PC-9 (cell line): ENCODE data around the gene TMC8. TPM values are rescaled to one million over a fixed set of nuclear protein-coding genes. Genes with fewer than 3 reads are reported as not detected.

Experiments
- BruUV-seq: library from RNA; stranded (reverse); fragments of 400-500 nt; replicated peaks from 2 replicates; lab custom pipeline; 2021; lab: Mats Ljungman, UMichigan
- CTCF ChIA-PET: fragments of 300-600 bp; sonication (Branson Sonifier 250); formaldehyde crosslinking; loops from one replicate; lab custom pipeline; 2022; ENCODE audit warnings: antibody characterized with exemption; lab: Charles Lee
- POLR2A ChIA-PET: fragments of 300-600 bp; sonication (Branson Sonifier 250); formaldehyde crosslinking; loops from one replicate; lab custom pipeline; 2022; ENCODE audit warnings: antibody characterized with exemption; ENCODE audit not compliant: unreplicated experiment; lab: Charles Lee
- DNase-seq, 2 experiments: peaks; one replicate each; pipeline versions ENCODE4 v3.0.0 to v3.0.0-alpha.2; 2015 to 2022; ENCODE audit warnings: mixed read lengths in 1 of 2
- H2AFZ ChIP-seq: fragments of 200-600 bp; sonication (generic); 2 replicates; pipeline ENCODE4 v1.8.1; 2017; ENCODE audit warnings: antibody characterized with exemption
- H3F3A ChIP-seq: fragments of 200-600 bp; sonication (generic); 2 replicates; pipeline ENCODE4 v1.8.1; 2017; ENCODE audit warnings: antibody characterized with exemption, mild to moderate bottlenecking, low read depth; ENCODE audit not compliant: insufficient read depth
- H3K27ac ChIP-seq: fragments of 200-600 bp; sonication (generic); 2 replicates; pipeline ENCODE4 v1.6.1; 2016; ENCODE audit warnings: mixed run types
- H3K27me3 ChIP-seq: fragments of 200-600 bp; sonication (generic); 2 replicates; pipeline ENCODE4 v1.6.1; 2016; ENCODE audit warnings: low read depth, mixed run types; ENCODE audit not compliant: insufficient read depth
- H3K36me3 ChIP-seq: fragments of 200-600 bp; sonication (generic); 2 replicates; pipeline ENCODE4 v1.6.1; 2016; ENCODE audit warnings: low read depth, mixed run types
- H3K4me1 ChIP-seq: fragments of 200-600 bp; sonication (generic); replicated peaks from 2 replicates; pipeline ENCODE4 v1.6.1; 2016; ENCODE audit warnings: mixed run types; ENCODE audit not compliant: insufficient read depth
- H3K4me2 ChIP-seq: fragments of 200-600 bp; sonication (generic); 2 replicates; pipeline ENCODE4 v1.6.1; 2017; ENCODE audit warnings: mixed run types
- H3K4me3 ChIP-seq: fragments of 200-600 bp; sonication (generic); 2 replicates; pipeline ENCODE4 v1.6.1; 2016; ENCODE audit warnings: mixed run types
- H3K79me2 ChIP-seq: fragments of 200-600 bp; sonication (generic); 2 replicates; pipeline ENCODE4 v1.6.1; 2017; ENCODE audit warnings: low read depth, mixed run types
- H3K9me2 ChIP-seq: fragments of 200-600 bp; sonication (generic); 2 replicates; pipeline ENCODE4 v1.8.1; 2017; ENCODE audit warnings: mild to moderate bottlenecking; ENCODE audit not compliant: insufficient read depth
- H3K9me3 ChIP-seq: fragments of 200-600 bp; sonication (generic); 2 replicates; pipeline ENCODE4 v1.8.1; 2016; ENCODE audit warnings: low read depth; ENCODE audit not compliant: insufficient read depth
- H4K20me1 ChIP-seq: fragments of 200-600 bp; sonication (generic); 2 replicates; pipeline ENCODE4 v1.8.1; 2017; ENCODE audit not compliant: insufficient read depth
- EZH2 ChIP-seq: fragments of 200-600 bp; sonication (generic); IDR thresholded peaks from 2 replicates; pipeline ENCODE4 v1.8.0; 2017; ENCODE audit warnings: antibody characterized with exemption, low read depth
- intact Hi-C: fragments of 100-400 bp; cut with micrococcal nuclease; formaldehyde crosslinking; loops from one replicate; pipeline ENCODE4 v1.10.0; 2022; ENCODE audit not compliant: unreplicated experiment
- total RNA-seq: library from RNA; stranded (reverse); gene quantifications from 2 replicates; pipeline ENCODE4 v1.2.3, GENCODE V29; 2021
- TF ChIP-seq, protein P1 (sequence below): fragments of 200-600 bp; sonication (generic); conservative IDR thresholded peaks from 2 replicates; pipeline ENCODE4 v1.6.1; 2017; ENCODE audit warnings: mixed run types, antibody characterized with exemption, mild to moderate bottlenecking, moderate library complexity

TMC8 gene
- total RNA-seq, 1 experiment from 2014 or later = 1.9 TPM

GRCh38 chr17:78140169-78141051 lies 9.8 kb downstream of the TMC8 start:
- CTCF ChIA-PET = interaction anchor here (0.6 to 1.2 kb wide), 6 partner anchors 12 to 856 kb away, joined by 4 to 19 read pairs (median 6); partner anchors contain the start of genes AFMID and TK1

GRCh38 chr17:78141437-78142118 lies 11.0 kb downstream of the TMC8 start:
- no peaks in the 10 kb centered on the region for H3K36me3 ChIP-seq
- DNase-seq = no peak
- TF ChIP-seq, protein P1, sequence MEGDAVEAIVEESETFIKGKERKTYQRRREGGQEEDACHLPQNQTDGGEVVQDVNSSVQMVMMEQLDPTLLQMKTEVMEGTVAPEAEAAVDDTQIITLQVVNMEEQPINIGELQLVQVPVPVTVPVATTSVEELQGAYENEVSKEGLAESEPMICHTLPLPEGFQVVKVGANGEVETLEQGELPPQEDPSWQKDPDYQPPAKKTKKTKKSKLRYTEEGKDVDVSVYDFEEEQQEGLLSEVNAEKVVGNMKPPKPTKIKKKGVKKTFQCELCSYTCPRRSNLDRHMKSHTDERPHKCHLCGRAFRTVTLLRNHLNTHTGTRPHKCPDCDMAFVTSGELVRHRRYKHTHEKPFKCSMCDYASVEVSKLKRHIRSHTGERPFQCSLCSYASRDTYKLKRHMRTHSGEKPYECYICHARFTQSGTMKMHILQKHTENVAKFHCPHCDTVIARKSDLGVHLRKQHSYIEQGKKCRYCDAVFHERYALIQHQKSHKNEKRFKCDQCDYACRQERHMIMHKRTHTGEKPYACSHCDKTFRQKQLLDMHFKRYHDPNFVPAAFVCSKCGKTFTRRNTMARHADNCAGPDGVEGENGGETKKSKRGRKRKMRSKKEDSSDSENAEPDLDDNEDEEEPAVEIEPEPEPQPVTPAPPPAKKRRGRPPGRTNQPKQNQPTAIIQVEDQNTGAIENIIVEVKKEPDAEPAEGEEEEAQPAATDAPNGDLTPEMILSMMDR = no peak
- TF ChIP-seq EZH2 = no peak
- H3K9me2 ChIP-seq = no peaks in the 10 kb centered on the region
- peaks cover 53% of the 10 kb centered on the region for H3K4me1 ChIP-seq
- ChIA-PET POLR2A (interaction anchor here (0.6 kb wide), 2 partner anchors 8 to 35 kb away, joined by 19 to 37 read pairs; no protein-coding TSS in a partner anchor), CTCF (interaction anchor here (0.6 to 0.7 kb wide), 3 partner anchors 93 to 1576 kb away, joined by 9 to 19 read pairs (median 18); no protein-coding TSS in a partner anchor)
- peak overlapping the region; percentile 87 for H3K4me2 ChIP-seq
- H4K20me1 ChIP-seq = no peaks in the 10 kb centered on the region
- BruUV-seq = no TSS peak
- no peak overlapping the region for H2AFZ ChIP-seq
- no peaks in the 10 kb centered on the region for H3K27me3 ChIP-seq
- H3K4me3 ChIP-seq = peak overlapping the region; percentile 23; the same call in 1 of the 2 replicates
- H3K27ac ChIP-seq = peak overlapping the region; percentile 77
- intact Hi-C loops = loop anchor here (1.0 kb wide), 2 partner anchors 28 to 46 kb away; partner anchors contain the start of genes AFMID and TK1
- no peaks in the 10 kb centered on the region for H3K79me2 ChIP-seq
- H3K9me3 ChIP-seq = no peaks in the 10 kb centered on the region
- peaks cover 54% of the 10 kb centered on the region; the same call in 1 of the 2 replicates for H3F3A ChIP-seq

More at GRCh38 chr17:78140169-78141051, 9.8 kb downstream of the TMC8 start:
- TF ChIP-seq, protein P1 = no peak
- no peak for TF ChIP-seq EZH2
- H3K4me1 ChIP-seq = peaks cover 44% of the 10 kb centered on the region
- BruUV-seq = no TSS peak
- no peaks in the 10 kb centered on the region for H4K20me1 ChIP-seq
- peak; percentile 84 to 99 for DNase-seq
- peak overlapping the region; percentile 34; the same call in 1 of the 2 replicates for H3K27ac ChIP-seq
- H3K9me2 ChIP-seq = no peaks in the 10 kb centered on the region
- peak overlapping the region; percentile 51; the same call in 1 of the 2 replicates for H3K4me3 ChIP-seq
- no peak overlapping the region for H2AFZ ChIP-seq
- H3K9me3 ChIP-seq = no peaks in the 10 kb centered on the region
- peak overlapping the region; percentile 87 for H3K4me2 ChIP-seq
- no peaks in the 10 kb centered on the region for H3K79me2 ChIP-seq
- intact Hi-C loops = no loop called here
- POLR2A ChIA-PET = interaction anchor here (0.6 to 0.7 kb wide), 7 partner anchors 10 to 1240 kb away, joined by 3 to 22 read pairs (median 6); partner anchors contain the start of gene TMC8
- no peaks in the 10 kb centered on the region for H3K27me3 ChIP-seq
- H3K36me3 ChIP-seq = no peaks in the 10 kb centered on the region
- peaks cover 48% of the 10 kb centered on the region; the same call in 1 of the 2 replicates for H3F3A ChIP-seq
